WTC11 (cell line): Measurements from ENCODE around the gene TSPAN18. TPM values are rescaled to one million over a fixed set of nuclear protein-coding genes. Genes with fewer than 3 reads are reported as not detected.

Source experiments
- ATAC-seq: fragments of 200-7000 bp; cut with Tn5 transposase; 2 replicates; pipeline ENCODE4 v1.10.0; 2021; ENCODE audit warnings: mild to moderate bottlenecking, moderate library complexity
- CTCF ChIA-PET: fragments of 300-600 bp; sonication (Branson Sonifier 250); formaldehyde crosslinking; loops from one replicate; lab custom pipeline; 2021; ENCODE audit warnings: antibody characterized with exemption; lab: Charles Lee
- POLR2A ChIA-PET: fragments of 350-600 bp; sonication (Branson Sonifier 250); formaldehyde crosslinking; loops from one replicate; lab custom pipeline; 2021; ENCODE audit warnings: antibody characterized with exemption; lab: Charles Lee
- DNase-seq: peaks from one replicate; pipeline ENCODE4 v3.0.0; 2021; ENCODE audit warnings: low spot score
- H3K27ac Mint-ChIP-seq: 2 replicates; pipeline ENCODE4 v1.8.0; 2021; ENCODE audit warnings: mixed read lengths
- H3K27me3 Mint-ChIP-seq: 2 replicates; pipeline ENCODE4 v1.8.0; 2021; ENCODE audit warnings: low read depth, mild to moderate bottlenecking, moderate library complexity, mixed read lengths
- H3K36me3 Mint-ChIP-seq: 2 replicates; pipeline ENCODE4 v1.8.0; 2021; ENCODE audit warnings: mixed read lengths
- H3K4me1 Mint-ChIP-seq: 2 replicates; pipeline ENCODE4 v1.8.0; 2022; ENCODE audit warnings: mixed read lengths
- H3K4me3 Mint-ChIP-seq: 2 replicates; pipeline ENCODE4 v1.8.0; 2021; ENCODE audit warnings: mild to moderate bottlenecking, moderate library complexity, mixed read lengths
- H3K9me3 Mint-ChIP-seq: 2 replicates; pipeline ENCODE4 v1.8.0; 2021; ENCODE audit warnings: mixed read lengths
- ETV6 ChIP-seq: sonication (generic); formaldehyde crosslinking; IDR thresholded peaks from 2 replicates; pipeline ENCODE4 v1.8.1; 2022; ENCODE audit warnings: mild to moderate bottlenecking, missing genetic modification reagents
- FOXJ3 ChIP-seq: sonication (generic); formaldehyde crosslinking; IDR thresholded peaks from 2 replicates; pipeline ENCODE4 v1.9.0; 2021; ENCODE audit warnings: missing genetic modification reagents, mild to moderate bottlenecking, borderline replicate concordance
- FOXK1 ChIP-seq: sonication (generic); formaldehyde crosslinking; IDR thresholded peaks from 2 replicates; pipeline ENCODE4 v1.8.0; 2022; ENCODE audit warnings: mild to moderate bottlenecking, moderate library complexity, missing genetic modification reagents
- NFE2L1 ChIP-seq: sonication (generic); formaldehyde crosslinking; IDR thresholded peaks from 2 replicates; pipeline ENCODE4 v1.8.1; 2023; ENCODE audit warnings: missing genetic modification reagents
- RELA ChIP-seq: sonication (generic); formaldehyde crosslinking; IDR thresholded peaks from 2 replicates; pipeline ENCODE4 v1.8.1; 2022; ENCODE audit warnings: missing genetic modification reagents, mild to moderate bottlenecking, borderline replicate concordance
- SP1 ChIP-seq: sonication (generic); formaldehyde crosslinking; conservative IDR thresholded peaks from 2 replicates; pipeline ENCODE4 v1.8.1; 2022; ENCODE audit warnings: missing genetic modification reagents
- ZNF532 ChIP-seq: fragments of 250-450 bp; sonication (Bioruptor Pico); IDR thresholded peaks from 2 replicates; pipeline ENCODE4 v1.9.0; 2021; ENCODE audit warnings: mild to moderate bottlenecking, borderline replicate concordance
- ZSCAN18 ChIP-seq: fragments of 250-450 bp; sonication (Bioruptor Pico); IDR thresholded peaks from 2 replicates; pipeline ENCODE4 v2.1.2; 2022; ENCODE audit warnings: mild to moderate bottlenecking, moderate library complexity
- total RNA-seq: library from RNA; stranded (reverse); gene quantifications from 3 replicates; pipeline ENCODE4 v1.2.3, GENCODE V29; 2021
- TF ChIP-seq, protein P1 (sequence below): sonication (generic); formaldehyde crosslinking; conservative IDR thresholded peaks from 2 replicates; pipeline ENCODE4 v1.8.1; 2023; ENCODE audit warnings: mild to moderate bottlenecking, low read depth, missing genetic modification reagents, moderate library complexity
- TF ChIP-seq, protein P2 (sequence below): sonication (generic); formaldehyde crosslinking; IDR thresholded peaks from 2 replicates; pipeline ENCODE4 v1.8.0; 2023; ENCODE audit warnings: mild to moderate bottlenecking, missing genetic modification reagents
- TF ChIP-seq, protein P3 (sequence below): sonication (generic); formaldehyde crosslinking; IDR thresholded peaks from 2 replicates; pipeline ENCODE4 v1.8.0; 2022; ENCODE audit warnings: mild to moderate bottlenecking, missing genetic modification reagents

TSPAN18 gene
- total RNA-seq, 1 experiment from 2014 or later = 44.7 TPM

GRCh38 chr11:44713022-44713421 lies 13.7 kb upstream of the TSPAN18 start (continued):
- TF ChIP-seq, protein P1, sequence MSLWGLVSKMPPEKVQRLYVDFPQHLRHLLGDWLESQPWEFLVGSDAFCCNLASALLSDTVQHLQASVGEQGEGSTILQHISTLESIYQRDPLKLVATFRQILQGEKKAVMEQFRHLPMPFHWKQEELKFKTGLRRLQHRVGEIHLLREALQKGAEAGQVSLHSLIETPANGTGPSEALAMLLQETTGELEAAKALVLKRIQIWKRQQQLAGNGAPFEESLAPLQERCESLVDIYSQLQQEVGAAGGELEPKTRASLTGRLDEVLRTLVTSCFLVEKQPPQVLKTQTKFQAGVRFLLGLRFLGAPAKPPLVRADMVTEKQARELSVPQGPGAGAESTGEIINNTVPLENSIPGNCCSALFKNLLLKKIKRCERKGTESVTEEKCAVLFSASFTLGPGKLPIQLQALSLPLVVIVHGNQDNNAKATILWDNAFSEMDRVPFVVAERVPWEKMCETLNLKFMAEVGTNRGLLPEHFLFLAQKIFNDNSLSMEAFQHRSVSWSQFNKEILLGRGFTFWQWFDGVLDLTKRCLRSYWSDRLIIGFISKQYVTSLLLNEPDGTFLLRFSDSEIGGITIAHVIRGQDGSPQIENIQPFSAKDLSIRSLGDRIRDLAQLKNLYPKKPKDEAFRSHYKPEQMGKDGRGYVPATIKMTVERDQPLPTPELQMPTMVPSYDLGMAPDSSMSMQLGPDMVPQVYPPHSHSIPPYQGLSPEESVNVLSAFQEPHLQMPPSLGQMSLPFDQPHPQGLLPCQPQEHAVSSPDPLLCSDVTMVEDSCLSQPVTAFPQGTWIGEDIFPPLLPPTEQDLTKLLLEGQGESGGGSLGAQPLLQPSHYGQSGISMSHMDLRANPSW = no peak
- TF ChIP-seq ZSCAN18 (CRISPR knock-in tag) (no peak), RELA (no peak), FOXK1 (CRISPR knock-in tag) (no peak), ETV6 (no peak), ZNF532 (CRISPR knock-in tag) (no peak), FOXJ3 (CRISPR knock-in tag) (no peak)
- TF ChIP-seq, protein P2, sequence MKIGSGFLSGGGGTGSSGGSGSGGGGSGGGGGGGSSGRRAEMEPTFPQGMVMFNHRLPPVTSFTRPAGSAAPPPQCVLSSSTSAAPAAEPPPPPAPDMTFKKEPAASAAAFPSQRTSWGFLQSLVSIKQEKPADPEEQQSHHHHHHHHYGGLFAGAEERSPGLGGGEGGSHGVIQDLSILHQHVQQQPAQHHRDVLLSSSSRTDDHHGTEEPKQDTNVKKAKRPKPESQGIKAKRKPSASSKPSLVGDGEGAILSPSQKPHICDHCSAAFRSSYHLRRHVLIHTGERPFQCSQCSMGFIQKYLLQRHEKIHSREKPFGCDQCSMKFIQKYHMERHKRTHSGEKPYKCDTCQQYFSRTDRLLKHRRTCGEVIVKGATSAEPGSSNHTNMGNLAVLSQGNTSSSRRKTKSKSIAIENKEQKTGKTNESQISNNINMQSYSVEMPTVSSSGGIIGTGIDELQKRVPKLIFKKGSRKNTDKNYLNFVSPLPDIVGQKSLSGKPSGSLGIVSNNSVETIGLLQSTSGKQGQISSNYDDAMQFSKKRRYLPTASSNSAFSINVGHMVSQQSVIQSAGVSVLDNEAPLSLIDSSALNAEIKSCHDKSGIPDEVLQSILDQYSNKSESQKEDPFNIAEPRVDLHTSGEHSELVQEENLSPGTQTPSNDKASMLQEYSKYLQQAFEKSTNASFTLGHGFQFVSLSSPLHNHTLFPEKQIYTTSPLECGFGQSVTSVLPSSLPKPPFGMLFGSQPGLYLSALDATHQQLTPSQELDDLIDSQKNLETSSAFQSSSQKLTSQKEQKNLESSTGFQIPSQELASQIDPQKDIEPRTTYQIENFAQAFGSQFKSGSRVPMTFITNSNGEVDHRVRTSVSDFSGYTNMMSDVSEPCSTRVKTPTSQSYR = no peak
- TF ChIP-seq, protein P3, sequence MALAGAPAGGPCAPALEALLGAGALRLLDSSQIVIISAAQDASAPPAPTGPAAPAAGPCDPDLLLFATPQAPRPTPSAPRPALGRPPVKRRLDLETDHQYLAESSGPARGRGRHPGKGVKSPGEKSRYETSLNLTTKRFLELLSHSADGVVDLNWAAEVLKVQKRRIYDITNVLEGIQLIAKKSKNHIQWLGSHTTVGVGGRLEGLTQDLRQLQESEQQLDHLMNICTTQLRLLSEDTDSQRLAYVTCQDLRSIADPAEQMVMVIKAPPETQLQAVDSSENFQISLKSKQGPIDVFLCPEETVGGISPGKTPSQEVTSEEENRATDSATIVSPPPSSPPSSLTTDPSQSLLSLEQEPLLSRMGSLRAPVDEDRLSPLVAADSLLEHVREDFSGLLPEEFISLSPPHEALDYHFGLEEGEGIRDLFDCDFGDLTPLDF = no peak

- Mint-ChIP-seq H3K36me3 (no peaks in the 10 kb centered on the region), H3K4me1 (peaks cover 28% of the 10 kb centered on the region), H3K27me3 (peaks cover 11% of the 10 kb centered on the region), H3K4me3 (no peak overlapping the region), H3K9me3 (peaks cover 11% of the 10 kb centered on the region), H3K27ac (no peak overlapping the region)
- TF ChIP-seq SP1 (CRISPR knock-in tag) = no peak
- DNase-seq (no peak), ATAC-seq (no peak)
- ChIA-PET POLR2A (no interaction called here), CTCF (interaction anchor here (0.6 kb wide), 1 partner anchor 9 kb away, joined by 3 read pairs; no protein-coding TSS in a partner anchor)
Observed at GRCh38 chr11:44716256-44716655, 10.5 kb upstream of the TSPAN18 start.

DNA sequence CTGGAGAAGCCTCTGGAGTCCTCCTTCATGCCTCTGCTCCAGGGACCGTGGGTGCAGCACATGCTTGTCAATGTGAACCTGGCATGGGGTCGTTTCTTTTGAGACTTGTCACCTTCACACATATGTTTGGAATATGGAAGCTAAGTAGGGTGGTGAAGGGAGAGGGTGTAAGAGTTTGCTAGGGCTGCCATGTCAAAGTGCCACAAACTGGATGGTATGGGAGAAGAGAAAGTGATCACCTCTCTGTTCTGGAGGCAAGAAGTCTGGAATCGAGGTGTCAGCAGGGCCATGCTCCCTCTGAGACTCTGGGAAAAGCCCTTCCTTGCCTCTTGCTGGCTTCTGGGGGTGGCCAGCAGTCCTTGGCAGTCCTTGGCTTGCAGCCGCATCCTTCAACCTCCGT lies 8.7 kb upstream of the TSPAN18 start:
- Mint-ChIP-seq H3K36me3 (no peaks in the 10 kb centered on the region), H3K9me3 (peaks cover 11% of the 10 kb centered on the region), H3K27ac (no peak overlapping the region), H3K27me3 (peaks cover 18% of the 10 kb centered on the region), H3K4me3 (no peak overlapping the region), H3K4me1 (peaks cover 16% of the 10 kb centered on the region)
- TF ChIP-seq, protein P3 = no peak
- no peak for TF ChIP-seq NFE2L1
- DNase-seq = no peak
- CTCF ChIA-PET = no interaction called here
- POLR2A ChIA-PET = no interaction called here
- ATAC-seq = no peak
